ENCODE data around the gene TMEM89. TPM values are rescaled to one million over a fixed set of nuclear protein-coding genes. Genes with fewer than 3 reads are reported as not detected.

Gene TMEM89
- not detected in 2 replicates for total RNA-seq (2014; rRNA removed; shearing (Covaris generic))
- polyA plus RNA-seq (2015; cell fraction: cytosol; rRNA removed): not detected in 2 replicates
- polyA plus RNA-seq (2015; cell fraction: nucleus; rRNA removed): not detected in 2 replicates

- in situ Hi-C loops (cut with HindIII; ENCODE audit: low pct_unique_long_range_greater_than_20kb, low sequenced_read_pairs): no loop called here
- no peak for DNase-seq (ENCODE audit: low read depth, low spot score)
Measured at GRCh38 chr3:48621461-48621869, at the start of gene TMEM89. TSS of gene TMEM89 (minus strand) at chr3:48621769. CDS start at chr3:48621756, 13 bp downstream.

GRCh38 chr3:48664929-48665328, 43.4 kb upstream of the TMEM89 start:
- in situ Hi-C loops (cut with HindIII; ENCODE audit: low pct_unique_long_range_greater_than_20kb, low sequenced_read_pairs): no loop called here
- no peak for DNase-seq (ENCODE audit: low read depth, low spot score)

- in situ Hi-C loops (cut with HindIII; ENCODE audit: low pct_unique_long_range_greater_than_20kb, low sequenced_read_pairs): no loop called here
- DNase-seq (ENCODE audit: low read depth, low spot score): no peak
Measured at GRCh38 chr3:48664313-48664644, 42.7 kb upstream of the TMEM89 start.

GRCh38 chr3:48663489-48664312, 42.1 kb upstream of the TMEM89 start:
- in situ Hi-C loops (cut with HindIII; ENCODE audit: low pct_unique_long_range_greater_than_20kb, low sequenced_read_pairs): no loop called here
- DNase-seq (ENCODE audit: low read depth, low spot score): peak; percentile 99

GRCh38 chr3:48662753-48663488, 41.4 kb upstream of the TMEM89 start, which contains the start of gene CELSR3:
TSS of gene CELSR3 (minus strand) at chr3:48662886. CDS start at chr3:48662634, 252 bp downstream.
- DNase-seq (ENCODE audit: low read depth, low spot score): peak; percentile 88
- in situ Hi-C loops (cut with HindIII; ENCODE audit: low pct_unique_long_range_greater_than_20kb, low sequenced_read_pairs): no loop called here

GRCh38 chr3:48662145-48662752, 40.7 kb upstream of the TMEM89 start:
- DNase-seq (ENCODE audit: low read depth, low spot score): no peak
- in situ Hi-C loops (cut with HindIII; ENCODE audit: low pct_unique_long_range_greater_than_20kb, low sequenced_read_pairs): no loop called here

- DNase-seq (ENCODE audit: low read depth, low spot score): peak; percentile 32
- in situ Hi-C loops (cut with HindIII; ENCODE audit: low pct_unique_long_range_greater_than_20kb, low sequenced_read_pairs): no loop called here
Measured at GRCh38 chr3:48661501-48662144, 40.1 kb upstream of the TMEM89 start.

GRCh38 chr3:48660800-48661400, 39.3 kb upstream of the TMEM89 start:
- DNase-seq (ENCODE audit: low read depth, low spot score): no peak
- in situ Hi-C loops (cut with HindIII; ENCODE audit: low pct_unique_long_range_greater_than_20kb, low sequenced_read_pairs): no loop called here

- in situ Hi-C loops (cut with HindIII; ENCODE audit: low pct_unique_long_range_greater_than_20kb, low sequenced_read_pairs): no loop called here
- DNase-seq (ENCODE audit: low read depth, low spot score): no peak
Measured at GRCh38 chr3:48656841-48657281, 35.3 kb upstream of the TMEM89 start.

GRCh38 chr3:48656061-48656840, 34.7 kb upstream of the TMEM89 start:
- no peak for DNase-seq (ENCODE audit: low read depth, low spot score)
- in situ Hi-C loops (cut with HindIII; ENCODE audit: low pct_unique_long_range_greater_than_20kb, low sequenced_read_pairs): no loop called here

GRCh38 chr3:48655606-48656005, 34.0 kb upstream of the TMEM89 start:
- in situ Hi-C loops (cut with HindIII; ENCODE audit: low pct_unique_long_range_greater_than_20kb, low sequenced_read_pairs): no loop called here
- DNase-seq (ENCODE audit: low read depth, low spot score): no peak

GRCh38 chr3:48655063-48655462, 33.5 kb upstream of the TMEM89 start:
- DNase-seq (ENCODE audit: low read depth, low spot score): no peak
- in situ Hi-C loops (cut with HindIII; ENCODE audit: low pct_unique_long_range_greater_than_20kb, low sequenced_read_pairs): no loop called here

- in situ Hi-C loops (cut with HindIII; ENCODE audit: low pct_unique_long_range_greater_than_20kb, low sequenced_read_pairs): no loop called here
- DNase-seq (ENCODE audit: low read depth, low spot score): no peak
Measured at GRCh38 chr3:48652923-48653715, 31.6 kb upstream of the TMEM89 start.

GRCh38 chr3:48651771-48652170, 30.2 kb upstream of the TMEM89 start:
- no peak for DNase-seq (ENCODE audit: low read depth, low spot score)
- in situ Hi-C loops (cut with HindIII; ENCODE audit: low pct_unique_long_range_greater_than_20kb, low sequenced_read_pairs): no loop called here

- DNase-seq (ENCODE audit: low read depth, low spot score): no peak
- in situ Hi-C loops (cut with HindIII; ENCODE audit: low pct_unique_long_range_greater_than_20kb, low sequenced_read_pairs): no loop called here
Measured at GRCh38 chr3:48650723-48651122, 29.2 kb upstream of the TMEM89 start.
